B cell (primary cell): Measurements from ENCODE around the gene SGPP2. TPM values are rescaled to one million over a fixed set of nuclear protein-coding genes. Genes with fewer than 3 reads are reported as not detected.

Source experiments
- ATAC-seq: fragments of 200-7000 bp; cut with Tn5 transposase; one replicate; pipeline ENCODE4 v1.10.0; 2021; ENCODE audit warnings: low read depth, mild to moderate bottlenecking, moderate number of reproducible peaks, moderate library complexity
- CTCF ChIA-PET: fragments of 350-600 bp; sonication (Branson Sonifier 250); formaldehyde crosslinking; loops from one replicate; lab custom pipeline; 2021; ENCODE audit warnings: antibody characterized with exemption, inconsistent platforms; lab: Charles Lee
- POLR2A ChIA-PET: fragments of 350-600 bp; sonication (Branson Sonifier 250); formaldehyde crosslinking; loops from one replicate; lab custom pipeline; 2021; ENCODE audit warnings: antibody characterized with exemption; lab: Charles Lee
- DNase-seq: peaks from one replicate; pipeline ENCODE4 v3.0.0; 2013
- H2AFZ ChIP-seq: 2 replicates; pipeline ENCODE4 v1.6.1; 2012; ENCODE audit warnings: mild to moderate bottlenecking, low read depth, low read length; ENCODE audit not compliant: insufficient read depth, poor library complexity, severe bottlenecking
- H3K27ac ChIP-seq, 2 donors: 1 replicate in 1 of 2; 2 replicates in 1 of 2; pipeline ENCODE4 v1.5.1; 2012 to 2013; ENCODE audit warnings: low read length in 2 of 2, mild to moderate bottlenecking in 2 of 2, moderate library complexity in 1 of 2
- H3K27me3 ChIP-seq, 4 experiments: fragments of 200-600 bp in 1 of 4; sonication (generic) in 1 of 4; replicated peaks in 1 of 4; 1 replicate in 2 of 4; 2 replicates in 2 of 4; pipeline versions ENCODE4 v1.6.1 to v1.7.0; 2013 to 2016; ENCODE audit warnings: low read length in 3 of 4, mild to moderate bottlenecking in 2 of 4, mixed read lengths in 1 of 4, moderate library complexity in 1 of 4; ENCODE audit not compliant: insufficient read depth in 4 of 4, control insufficient read depth in 3 of 4; ENCODE audit errors: control extremely low read depth in 1 of 4
- H3K36me3 ChIP-seq, 2 experiments: replicated peaks in 1 of 2; 1 replicate in 1 of 2; 2 replicates in 1 of 2; pipeline versions ENCODE4 v1.6.1 to v1.7.1; 2013; ENCODE audit warnings: low read length in 1 of 2; ENCODE audit not compliant: insufficient read depth in 2 of 2, control insufficient read depth in 1 of 2; ENCODE audit errors: control extremely low read depth in 1 of 2, extremely low read depth in 1 of 2
- H3K4me1 ChIP-seq, 2 donors: fragments of 200-600 bp in 1 of 2; sonication (generic) in 1 of 2; 1 replicate in 1 of 2; 2 replicates in 1 of 2; pipeline versions ENCODE4 v1.5.1 to v1.6.1; 2013 to 2017; ENCODE audit warnings: low read length in 2 of 2; ENCODE audit not compliant: control insufficient read depth in 2 of 2, insufficient read depth in 2 of 2
- H3K4me2 ChIP-seq: replicated peaks from 2 replicates; pipeline ENCODE3; 2012; ENCODE audit warnings: mild to moderate bottlenecking, low read depth, low read length; ENCODE audit not compliant: poor library complexity, severe bottlenecking
- H3K4me3 ChIP-seq, 5 experiments: fragments of 200-600 bp in 1 of 5; sonication (generic) in 1 of 5; 1 replicate in 3 of 5; 2 replicates in 2 of 5; pipeline versions ENCODE4 v1.5.1 to v1.7.0; 2011 to 2016; ENCODE audit warnings: low read length in 4 of 5, mild to moderate bottlenecking in 4 of 5, low read depth in 2 of 5, control low read depth in 1 of 5, moderate library complexity in 1 of 5; ENCODE audit not compliant: insufficient read depth in 1 of 5; ENCODE audit errors: control extremely low read depth in 1 of 5, extremely low read depth in 1 of 5
- H3K79me2 ChIP-seq: fragments of 200-600 bp; sonication (generic); one replicate; pipeline ENCODE4 v1.6.0; 2016; ENCODE audit warnings: low read length; ENCODE audit not compliant: control insufficient read depth, insufficient read depth
- H3K9ac ChIP-seq: fragments of 200-600 bp; sonication (generic); 2 replicates; pipeline ENCODE4 v1.6.1; 2017; ENCODE audit warnings: mild to moderate bottlenecking, low read length, moderate library complexity
- H3K9me3 ChIP-seq, 3 donors: one replicate each; pipeline versions ENCODE4 v1.6.1 to v1.7.1; 2013; ENCODE audit warnings: low read length in 2 of 3; ENCODE audit not compliant: control insufficient read depth in 2 of 3, insufficient read depth in 1 of 3; ENCODE audit errors: control extremely low read depth in 1 of 3
- H4K20me1 ChIP-seq: 2 replicates; pipeline ENCODE4 v1.6.0; 2012; ENCODE audit warnings: mild to moderate bottlenecking, low read length; ENCODE audit not compliant: insufficient read depth, control insufficient read depth, poor library complexity, severe bottlenecking
- H3K27ac Mint-ChIP-seq: one replicate; pipeline ENCODE4 v1.8.0; 2021; ENCODE audit warnings: mixed read lengths
- H3K27me3 Mint-ChIP-seq: one replicate; pipeline ENCODE4 v1.8.0; 2021; ENCODE audit warnings: mixed read lengths
- H3K4me1 Mint-ChIP-seq: one replicate; pipeline ENCODE4 v1.8.0; 2021; ENCODE audit warnings: mixed read lengths
- H3K4me3 Mint-ChIP-seq: one replicate; pipeline ENCODE4 v1.8.0; 2021; ENCODE audit warnings: mixed read lengths
- H3K9me3 Mint-ChIP-seq: one replicate; pipeline ENCODE4 v1.8.0; 2022; ENCODE audit warnings: mixed read lengths; ENCODE audit not compliant: insufficient read depth
- EZH2 ChIP-seq: IDR thresholded peaks from 2 replicates; pipeline ENCODE4 v1.6.1; 2012; ENCODE audit warnings: borderline replicate concordance, low read depth, mild to moderate bottlenecking, moderate library complexity, low read length; ENCODE audit not compliant: insufficient read depth, poor library complexity, severe bottlenecking
- WGBS: methylation state at CpG from one replicate; pipeline ENCODE4 v1.1.5; 2013; ENCODE audit warnings: missing lambda C conversion rate; ENCODE audit not compliant: insufficient coverage; 5-methylcytosine and 5-hydroxymethylcytosine counted together
- intact Hi-C: fragments of 100-400 bp; cut with micrococcal nuclease; formaldehyde crosslinking; loops from one replicate; pipeline ENCODE4 v1.10.0; 2022
- polyA plus RNA-seq: library from polyadenylated mRNA; depleted of rRNA; stranded (reverse); fragments of >200 nt; gene quantifications from 2 replicates; pipeline ENCODE4 v1.2.3, GENCODE V29; 2012
- total RNA-seq, 2 donors: library from RNA; stranded (reverse); fragments of 120-200 nt in 1 of 2; gene quantifications; 1 replicate in 1 of 2; 2 replicates in 1 of 2; pipeline versions ENCODE4 v1.2.3 to v1.2.4, GENCODE V29; 2013 to 2022
- TF ChIP-seq, protein P1 (sequence below): fragments of 200-600 bp; IDR thresholded peaks from one replicate; pipeline ENCODE4 v1.8.0; 2022; ENCODE audit warnings: antibody characterized with exemption, mild to moderate bottlenecking

Gene SGPP2
- total and polyA plus RNA-seq, 2 donors (not counting 1 experiment from before 2014, with no cell fraction given): 1.5 to 7.7 TPM

DNA sequence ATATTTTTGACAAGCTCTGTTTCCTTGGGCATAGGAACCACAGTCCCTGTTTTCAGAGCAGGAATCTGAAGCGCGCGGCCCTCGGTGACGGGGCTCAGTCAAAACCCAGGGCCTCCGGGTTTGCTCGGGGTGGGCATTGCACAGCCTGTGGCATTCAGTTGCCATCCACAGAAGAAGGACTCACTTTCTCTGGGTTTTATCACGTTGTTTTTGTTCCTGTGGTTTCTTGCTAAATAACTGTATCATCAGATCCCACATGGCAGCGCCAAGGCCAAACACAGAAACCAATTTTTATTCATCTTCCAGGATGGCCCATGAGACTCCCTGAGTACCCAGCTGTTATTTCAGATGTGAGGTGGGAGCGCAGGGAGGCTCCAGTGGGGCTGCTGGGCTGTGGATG is 35.6 kb downstream of the SGPP2 start:
- ATAC-seq (no peak), DNase-seq (no peak)
- Mint-ChIP-seq H3K27ac (no peak overlapping the region), H3K4me1 (no peaks in the 10 kb centered on the region), H3K27me3 (no peaks in the 10 kb centered on the region), H3K4me3 (no peak overlapping the region), H3K9me3 (no peaks in the 10 kb centered on the region)
- Histone ChIP-seq H3K27ac (no peak overlapping the region), H3K79me2 (no peaks in the 10 kb centered on the region), H3K4me1 (no peaks in the 10 kb centered on the region), H3K27me3 (no peaks in the 10 kb centered on the region), H3K9me3 (no peaks in the 10 kb centered on the region), H3K9ac (no peak overlapping the region), H3K4me2 (no peak overlapping the region), H2AFZ (no peak overlapping the region), H3K36me3 (no peaks in the 10 kb centered on the region), H4K20me1 (no peaks in the 10 kb centered on the region), H3K4me3 (no peak overlapping the region)
- intact Hi-C loops: no loop called here
- 99% methylated on average over 9 of the region's 10 CpGs for WGBS
- ChIA-PET CTCF (no interaction called here), POLR2A (no interaction called here)
- TF ChIP-seq EZH2: no peak
- TF ChIP-seq, protein P1, sequence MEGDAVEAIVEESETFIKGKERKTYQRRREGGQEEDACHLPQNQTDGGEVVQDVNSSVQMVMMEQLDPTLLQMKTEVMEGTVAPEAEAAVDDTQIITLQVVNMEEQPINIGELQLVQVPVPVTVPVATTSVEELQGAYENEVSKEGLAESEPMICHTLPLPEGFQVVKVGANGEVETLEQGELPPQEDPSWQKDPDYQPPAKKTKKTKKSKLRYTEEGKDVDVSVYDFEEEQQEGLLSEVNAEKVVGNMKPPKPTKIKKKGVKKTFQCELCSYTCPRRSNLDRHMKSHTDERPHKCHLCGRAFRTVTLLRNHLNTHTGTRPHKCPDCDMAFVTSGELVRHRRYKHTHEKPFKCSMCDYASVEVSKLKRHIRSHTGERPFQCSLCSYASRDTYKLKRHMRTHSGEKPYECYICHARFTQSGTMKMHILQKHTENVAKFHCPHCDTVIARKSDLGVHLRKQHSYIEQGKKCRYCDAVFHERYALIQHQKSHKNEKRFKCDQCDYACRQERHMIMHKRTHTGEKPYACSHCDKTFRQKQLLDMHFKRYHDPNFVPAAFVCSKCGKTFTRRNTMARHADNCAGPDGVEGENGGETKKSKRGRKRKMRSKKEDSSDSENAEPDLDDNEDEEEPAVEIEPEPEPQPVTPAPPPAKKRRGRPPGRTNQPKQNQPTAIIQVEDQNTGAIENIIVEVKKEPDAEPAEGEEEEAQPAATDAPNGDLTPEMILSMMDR: no peak

- TF ChIP-seq, protein P1: no peak
- TF ChIP-seq EZH2: no peak
- Histone ChIP-seq H3K4me1 (no peaks in the 10 kb centered on the region), H3K4me2 (no peak overlapping the region), H4K20me1 (no peaks in the 10 kb centered on the region), H3K4me3 (no peak overlapping the region), H3K36me3 (no peaks in the 10 kb centered on the region), H2AFZ (no peak overlapping the region), H3K79me2 (no peaks in the 10 kb centered on the region), H3K9ac (no peak overlapping the region), H3K27me3 (no peaks in the 10 kb centered on the region), H3K9me3 (no peaks in the 10 kb centered on the region), H3K27ac (no peak overlapping the region)
- WGBS: 84% methylated on average over 2 of the region's 3 CpGs
- POLR2A ChIA-PET: no interaction called here
- H3K27me3 Mint-ChIP-seq: peaks cover 2% of the 10 kb centered on the region
- intact Hi-C loops: no loop called here
- H3K27ac Mint-ChIP-seq: no peak overlapping the region
- H3K4me3 Mint-ChIP-seq: no peak overlapping the region
- no peaks in the 10 kb centered on the region for H3K9me3 Mint-ChIP-seq
- DNase-seq (no peak), ATAC-seq (no peak)
- CTCF ChIA-PET: no interaction called here
- no peaks in the 10 kb centered on the region for H3K4me1 Mint-ChIP-seq
Observed at GRCh38 chr2:222465746-222466145, 41.4 kb downstream of the SGPP2 start.
